KMS-11 (cell line): ENCODE measurements around the gene BMP3.
A peak's percentile ranks its signal among the peaks of the same experiment; 100 is the strongest.

Source experiments
- H2AFZ ChIP-seq: fragments of 200-600 bp; sonication (generic); 2 replicates; pipeline ENCODE4 v1.6.1; 2016; ENCODE audit warnings: antibody characterized with exemption, mixed run types, low read depth
- H3K27ac ChIP-seq: fragments of 200-600 bp; sonication (generic); 2 replicates; pipeline ENCODE4 v1.6.1; 2016; ENCODE audit warnings: mild to moderate bottlenecking, mixed run types
- H3K27me3 ChIP-seq: fragments of 200-600 bp; sonication (generic); 2 replicates; pipeline ENCODE4 v1.6.1; 2017; ENCODE audit warnings: mild to moderate bottlenecking, low read depth, mixed run types, moderate library complexity; ENCODE audit not compliant: insufficient read depth
- H3K36me3 ChIP-seq: fragments of 200-600 bp; sonication (generic); 2 replicates; pipeline ENCODE4 v1.6.1; 2017; ENCODE audit warnings: mild to moderate bottlenecking, mixed run types; ENCODE audit not compliant: insufficient read depth
- H3K4me1 ChIP-seq: fragments of 200-600 bp; sonication (generic); 2 replicates; pipeline ENCODE4 v1.6.1; 2016; ENCODE audit warnings: mild to moderate bottlenecking, low read depth, mixed run types; ENCODE audit not compliant: poor library complexity, severe bottlenecking
- H3K4me2 ChIP-seq: fragments of 200-600 bp; sonication (generic); 2 replicates; pipeline ENCODE4 v1.7.0; 2016; ENCODE audit warnings: mild to moderate bottlenecking, mixed run types
- H3K4me3 ChIP-seq: fragments of 200-600 bp; sonication (generic); IDR thresholded peaks from 2 replicates; pipeline ENCODE4 v1.6.1; 2017; ENCODE audit warnings: low read depth, low read length, mixed read lengths; ENCODE audit not compliant: insufficient read depth
- H3K79me2 ChIP-seq: fragments of 200-600 bp; sonication (generic); 2 replicates; pipeline ENCODE4 v1.6.1; 2016; ENCODE audit warnings: low read depth, mixed run types; ENCODE audit not compliant: insufficient read depth
- H3K9ac ChIP-seq: fragments of 200-600 bp; sonication (generic); 2 replicates; pipeline ENCODE4 v1.6.1; 2016; ENCODE audit warnings: mild to moderate bottlenecking, mixed run types
- H4K20me1 ChIP-seq: fragments of 200-600 bp; sonication (generic); 2 replicates; pipeline ENCODE4 v1.6.1; 2016; ENCODE audit warnings: mild to moderate bottlenecking, mixed run types; ENCODE audit not compliant: insufficient read depth
- TF ChIP-seq, protein P1 (sequence below): fragments of 200-600 bp; sonication (generic); conservative IDR thresholded peaks from 2 replicates; pipeline ENCODE4 v1.6.1; 2017; ENCODE audit warnings: low read depth, mild to moderate bottlenecking, antibody characterized with exemption, low read length, moderate library complexity, mixed read lengths

BMP3 gene, protein sequence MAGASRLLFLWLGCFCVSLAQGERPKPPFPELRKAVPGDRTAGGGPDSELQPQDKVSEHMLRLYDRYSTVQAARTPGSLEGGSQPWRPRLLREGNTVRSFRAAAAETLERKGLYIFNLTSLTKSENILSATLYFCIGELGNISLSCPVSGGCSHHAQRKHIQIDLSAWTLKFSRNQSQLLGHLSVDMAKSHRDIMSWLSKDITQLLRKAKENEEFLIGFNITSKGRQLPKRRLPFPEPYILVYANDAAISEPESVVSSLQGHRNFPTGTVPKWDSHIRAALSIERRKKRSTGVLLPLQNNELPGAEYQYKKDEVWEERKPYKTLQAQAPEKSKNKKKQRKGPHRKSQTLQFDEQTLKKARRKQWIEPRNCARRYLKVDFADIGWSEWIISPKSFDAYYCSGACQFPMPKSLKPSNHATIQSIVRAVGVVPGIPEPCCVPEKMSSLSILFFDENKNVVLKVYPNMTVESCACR

DNA sequence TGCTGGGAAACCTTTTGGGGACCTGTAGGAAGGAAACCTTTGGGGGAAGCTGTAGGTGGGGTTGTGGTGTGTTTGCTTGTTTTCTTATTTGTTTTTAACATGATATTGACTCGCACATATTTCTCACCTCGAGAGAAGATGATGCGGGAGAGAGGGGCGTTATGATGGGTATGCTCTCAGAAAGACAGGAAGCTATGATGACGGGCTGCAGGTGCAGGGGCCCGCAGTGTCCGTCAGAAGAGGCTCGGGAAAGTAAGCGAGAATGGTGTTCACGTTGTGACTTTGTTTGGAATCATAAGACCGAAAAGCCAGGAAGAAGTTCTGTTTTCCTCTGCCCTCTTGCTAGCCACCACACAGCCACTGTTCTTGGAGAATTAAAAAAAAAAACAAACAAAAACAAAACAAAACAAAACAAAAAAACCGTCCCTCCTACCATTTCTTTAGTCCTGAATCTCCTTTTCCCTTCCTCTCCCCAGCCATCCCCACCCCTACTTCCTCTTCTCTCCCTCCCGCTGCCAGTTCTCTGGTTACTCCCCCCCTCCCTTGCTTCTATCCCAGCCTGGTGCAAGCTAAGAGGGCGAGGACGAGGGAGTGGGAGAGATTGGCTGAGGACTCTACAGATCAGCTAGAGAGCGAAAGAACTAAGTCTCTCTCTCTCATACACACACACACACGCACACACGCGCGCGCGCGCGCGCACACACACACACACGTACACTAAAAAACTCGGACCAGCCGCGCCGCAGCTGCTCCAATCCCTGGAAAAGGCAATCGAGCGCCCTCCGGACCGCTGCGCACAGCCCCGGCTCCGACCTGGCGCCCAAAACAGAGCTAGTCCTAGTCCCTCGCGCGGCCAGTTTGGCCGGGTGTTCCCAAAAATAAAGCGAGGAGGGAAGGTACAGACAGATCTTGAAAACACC lies at the start of gene BMP3:
TSS of gene BMP3 (plus strand) at position 648 of the 920 bp plus-strand sequence. CDS start 577 bp downstream, outside the sequence.
- H3K27ac ChIP-seq, result no peak within 1 kb of the TSS
- H2AFZ ChIP-seq, result no peak within 1 kb of the TSS
- no peaks in the 10 kb centered on the region for H4K20me1 ChIP-seq
- H3K79me2 ChIP-seq, result no peaks in the 10 kb centered on the region
- H3K36me3 ChIP-seq, result no peaks in the 10 kb centered on the region
- no peak within 1 kb of the TSS for H3K4me2 ChIP-seq
- H3K4me1 ChIP-seq, result no peaks in the 10 kb centered on the region
- H3K9ac ChIP-seq, result no peak within 1 kb of the TSS
- no peak within 1 kb of the TSS for H3K4me3 ChIP-seq
- TF ChIP-seq, protein P1, sequence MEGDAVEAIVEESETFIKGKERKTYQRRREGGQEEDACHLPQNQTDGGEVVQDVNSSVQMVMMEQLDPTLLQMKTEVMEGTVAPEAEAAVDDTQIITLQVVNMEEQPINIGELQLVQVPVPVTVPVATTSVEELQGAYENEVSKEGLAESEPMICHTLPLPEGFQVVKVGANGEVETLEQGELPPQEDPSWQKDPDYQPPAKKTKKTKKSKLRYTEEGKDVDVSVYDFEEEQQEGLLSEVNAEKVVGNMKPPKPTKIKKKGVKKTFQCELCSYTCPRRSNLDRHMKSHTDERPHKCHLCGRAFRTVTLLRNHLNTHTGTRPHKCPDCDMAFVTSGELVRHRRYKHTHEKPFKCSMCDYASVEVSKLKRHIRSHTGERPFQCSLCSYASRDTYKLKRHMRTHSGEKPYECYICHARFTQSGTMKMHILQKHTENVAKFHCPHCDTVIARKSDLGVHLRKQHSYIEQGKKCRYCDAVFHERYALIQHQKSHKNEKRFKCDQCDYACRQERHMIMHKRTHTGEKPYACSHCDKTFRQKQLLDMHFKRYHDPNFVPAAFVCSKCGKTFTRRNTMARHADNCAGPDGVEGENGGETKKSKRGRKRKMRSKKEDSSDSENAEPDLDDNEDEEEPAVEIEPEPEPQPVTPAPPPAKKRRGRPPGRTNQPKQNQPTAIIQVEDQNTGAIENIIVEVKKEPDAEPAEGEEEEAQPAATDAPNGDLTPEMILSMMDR, result no peak
- no peaks in the 10 kb centered on the region for H3K27me3 ChIP-seq

DNA sequence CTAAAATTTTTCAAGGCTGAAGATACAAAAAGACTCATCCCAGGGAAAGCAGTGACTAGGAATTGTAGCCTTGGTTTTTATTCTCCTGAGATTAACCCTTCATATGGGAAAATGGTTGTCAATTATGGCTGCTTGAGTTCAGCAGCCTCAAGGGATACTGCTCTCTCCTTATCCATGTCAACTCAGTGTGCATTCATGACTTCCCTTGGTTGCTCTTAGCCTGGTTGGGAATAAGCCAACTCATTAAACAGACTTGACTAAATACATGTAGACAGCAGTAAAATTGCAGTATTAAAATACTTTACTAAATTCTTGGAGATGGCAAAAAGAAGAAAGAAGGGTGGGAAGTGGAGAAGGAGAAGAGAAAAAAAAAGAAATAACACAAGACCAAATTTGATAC lies 44.5 kb upstream of the BMP3 start:
- Histone ChIP-seq H3K36me3 (no peaks in the 10 kb centered on the region), H2AFZ (no peak overlapping the region), H4K20me1 (no peaks in the 10 kb centered on the region), H3K4me3 (no peak overlapping the region), H3K4me2 (no peak overlapping the region), H3K9ac (no peak overlapping the region), H3K27me3 (no peaks in the 10 kb centered on the region), H3K27ac (no peak overlapping the region), H3K79me2 (no peaks in the 10 kb centered on the region), H3K4me1 (no peaks in the 10 kb centered on the region)
- TF ChIP-seq, protein P1, result no peak

DNA sequence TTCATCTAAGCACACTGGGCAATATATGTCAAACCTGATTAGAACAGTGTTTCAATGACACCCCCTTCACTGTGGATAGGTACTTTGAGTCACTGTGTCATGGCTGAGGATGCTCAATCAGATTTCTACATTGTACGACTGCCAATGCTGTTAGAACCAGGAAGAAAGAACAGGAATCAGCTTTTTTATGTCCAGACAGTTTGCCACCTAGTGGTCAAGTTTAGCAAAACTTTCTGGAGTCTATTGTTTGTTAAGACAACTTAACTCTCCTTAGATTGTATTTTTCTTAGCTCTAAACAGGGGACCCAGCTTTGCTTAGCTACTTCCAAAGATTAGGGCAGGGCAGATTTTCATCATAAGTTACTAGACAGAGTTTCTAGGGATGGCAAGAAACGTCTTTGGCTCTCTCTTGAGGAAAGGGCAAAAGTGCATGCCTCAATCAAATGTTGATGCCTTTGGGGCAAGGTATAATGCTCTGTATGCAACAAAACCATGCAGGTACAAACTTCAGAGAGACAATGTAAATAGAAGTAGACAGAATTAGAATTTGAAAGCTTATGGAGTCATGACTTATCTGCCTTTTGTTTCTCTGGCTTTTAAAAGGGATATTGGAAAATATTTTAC lies 40.5 kb upstream of the BMP3 start:
- H3K79me2 ChIP-seq, result no peaks in the 10 kb centered on the region
- H3K36me3 ChIP-seq, result no peaks in the 10 kb centered on the region
- H3K4me2 ChIP-seq, result no peak overlapping the region
- H2AFZ ChIP-seq, result no peak overlapping the region
- no peak overlapping the region for H3K27ac ChIP-seq
- no peaks in the 10 kb centered on the region for H4K20me1 ChIP-seq
- H3K9ac ChIP-seq, result no peak overlapping the region
- H3K4me3 ChIP-seq, result no peak overlapping the region
- TF ChIP-seq, protein P1, result peak; percentile 91
- H3K4me1 ChIP-seq, result no peaks in the 10 kb centered on the region
- no peaks in the 10 kb centered on the region for H3K27me3 ChIP-seq

DNA sequence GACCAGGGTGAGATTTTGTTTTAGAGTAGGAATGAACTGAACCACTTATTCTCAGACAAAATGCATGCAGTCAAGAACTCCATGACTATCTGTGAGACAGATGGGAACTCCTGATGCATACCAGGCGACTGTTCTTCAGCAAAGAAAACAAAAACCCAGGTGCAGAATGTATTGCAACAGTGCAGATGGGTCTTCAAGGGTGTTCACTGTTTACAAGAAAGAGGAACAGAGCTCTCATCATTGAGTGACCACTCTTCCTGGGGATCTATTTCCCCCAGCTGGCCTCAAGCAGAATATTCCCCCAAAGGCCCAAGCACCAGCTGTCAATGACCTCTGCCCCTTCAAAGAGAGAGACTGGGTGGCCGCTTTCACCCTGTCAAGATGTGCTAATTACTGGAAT lies 39.7 kb upstream of the BMP3 start:
- Histone ChIP-seq H3K9ac (no peak overlapping the region), H3K79me2 (no peaks in the 10 kb centered on the region), H3K27ac (no peak overlapping the region), H3K4me1 (no peaks in the 10 kb centered on the region), H3K36me3 (no peaks in the 10 kb centered on the region), H3K4me2 (no peak overlapping the region), H3K4me3 (no peak overlapping the region), H4K20me1 (no peaks in the 10 kb centered on the region), H2AFZ (no peak overlapping the region), H3K27me3 (no peaks in the 10 kb centered on the region)
- TF ChIP-seq, protein P1, result no peak
